Hippocampal formation (tissue), 2 donors: Measurements from ENCODE around the gene GRWD1.

ENCODE experiments used
- DNase-seq, 2 donors: peaks; one replicate each; lab custom pipeline; 2025; lab: John Stamatoyannopoulos, UW

Gene GRWD1

DNA sequence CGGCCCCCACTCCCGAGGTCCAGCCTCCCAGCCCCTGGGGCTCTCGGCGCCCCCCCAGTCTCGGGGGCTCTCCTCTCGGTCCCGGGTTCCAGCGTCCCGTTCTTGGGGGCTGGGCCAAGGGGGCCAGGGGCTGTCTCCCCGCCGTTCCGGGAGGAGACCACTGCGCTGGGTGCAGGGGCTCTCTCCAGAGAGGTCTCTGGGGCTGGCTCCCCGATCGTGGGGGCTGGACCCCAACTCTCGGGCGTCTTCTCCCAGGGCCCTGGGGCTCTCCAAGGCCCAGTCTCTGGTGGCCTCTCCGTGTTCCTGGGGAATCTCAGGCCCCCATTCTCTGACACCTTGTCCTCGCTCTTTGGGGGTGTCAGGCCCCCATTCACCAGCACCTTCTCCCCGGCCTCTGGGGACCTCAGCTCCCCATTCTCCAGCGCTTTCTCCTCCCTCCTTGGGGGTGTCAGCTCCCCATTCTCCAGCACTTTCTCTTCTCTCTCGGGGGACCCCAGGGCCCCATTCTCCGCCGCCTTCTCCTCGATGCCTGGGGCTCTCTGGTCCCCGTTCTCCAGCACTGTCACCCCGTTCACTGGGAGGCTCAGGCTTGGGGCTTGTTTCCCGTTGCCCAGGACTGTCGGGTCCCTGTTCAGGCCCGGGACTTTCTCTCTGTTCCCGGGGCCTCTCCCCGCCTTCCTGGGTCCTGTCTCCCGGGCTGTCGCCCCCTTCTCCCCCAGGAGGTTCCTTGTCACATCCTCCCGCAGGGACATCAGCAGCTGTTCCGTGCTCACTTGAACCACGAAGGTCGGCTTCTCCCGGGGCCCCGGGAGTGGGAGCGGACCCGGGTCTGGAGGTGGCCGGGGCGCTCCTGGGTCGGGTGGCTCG is 52.2 kb downstream of the GRWD1 start:
- DNase-seq, result no peak

DNA sequence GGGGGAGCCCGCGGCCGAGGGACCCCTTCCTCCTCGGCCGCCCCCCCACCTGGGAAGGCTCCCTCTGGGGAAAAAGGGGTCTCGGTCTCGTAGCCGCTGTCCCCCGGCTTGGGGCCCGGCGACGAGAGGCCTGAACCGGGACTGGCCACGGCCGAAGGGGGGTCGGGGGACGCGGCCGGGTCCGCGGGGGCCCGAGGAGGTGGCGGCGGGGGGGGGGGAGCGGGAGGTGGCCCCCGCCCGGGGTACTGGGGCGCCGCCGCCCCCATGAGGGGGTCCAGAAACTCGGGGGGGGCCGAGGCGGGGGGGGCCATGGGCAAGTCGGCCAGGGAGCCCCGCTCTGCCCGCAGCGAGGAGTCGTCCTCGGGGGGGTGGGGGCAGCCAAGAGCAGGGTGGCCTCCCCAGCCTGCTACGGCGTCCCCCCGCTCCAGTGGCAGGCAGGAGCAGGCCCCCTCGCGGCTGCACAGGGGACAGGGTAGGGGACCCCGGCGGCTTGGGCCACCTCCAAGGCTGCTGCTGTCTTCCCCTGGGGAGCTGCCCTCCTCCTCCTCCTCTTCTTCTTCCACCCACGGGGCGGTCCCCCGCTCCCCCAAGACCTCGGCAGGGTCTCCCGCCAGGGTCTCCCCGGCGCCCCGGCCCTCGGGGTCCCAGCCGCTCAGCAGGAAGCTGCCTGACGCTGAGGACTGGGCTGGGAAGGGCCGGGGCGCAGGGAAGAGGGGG is 53.0 kb downstream of the GRWD1 start:
- no peak for DNase-seq

DNA sequence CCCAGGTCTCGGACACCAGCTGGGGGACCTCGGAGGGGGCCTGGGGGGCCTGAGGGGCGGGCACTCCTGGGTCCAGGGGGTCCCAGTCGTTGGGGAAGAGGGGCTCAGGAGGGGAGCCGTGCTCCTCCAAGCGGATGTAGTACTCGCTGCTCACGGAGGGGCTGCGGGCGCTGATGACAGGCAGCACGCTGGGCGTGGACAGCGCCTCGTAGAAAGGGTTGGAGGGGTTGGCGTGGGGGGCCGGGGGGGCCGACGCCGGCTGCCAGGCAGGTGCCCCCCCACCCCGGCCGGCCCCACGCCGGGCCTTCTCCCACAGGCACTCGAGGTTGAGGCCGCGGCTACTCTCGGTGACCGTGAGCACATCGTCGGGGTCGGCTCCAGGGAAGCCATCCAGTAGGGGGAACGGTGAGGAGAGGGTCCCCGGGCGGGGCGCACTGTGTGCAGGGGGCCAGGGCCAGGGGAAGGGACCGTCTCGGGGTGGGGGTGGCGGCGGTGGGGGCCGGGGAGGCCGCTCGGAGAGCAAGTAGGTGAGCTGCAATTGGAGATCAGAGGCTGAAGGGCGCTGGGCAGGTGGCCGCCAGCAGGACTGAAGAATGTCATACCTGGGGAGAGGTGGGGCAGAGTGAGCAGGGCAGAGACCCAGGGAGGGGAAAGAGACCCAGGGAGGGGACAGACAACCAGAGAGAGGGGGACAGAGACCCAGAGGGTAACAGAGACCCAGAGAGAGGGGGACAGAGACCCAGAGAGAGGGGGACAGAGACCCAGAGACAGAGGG is 53.7 kb downstream of the GRWD1 start:
- DNase-seq, result no peak

DNA sequence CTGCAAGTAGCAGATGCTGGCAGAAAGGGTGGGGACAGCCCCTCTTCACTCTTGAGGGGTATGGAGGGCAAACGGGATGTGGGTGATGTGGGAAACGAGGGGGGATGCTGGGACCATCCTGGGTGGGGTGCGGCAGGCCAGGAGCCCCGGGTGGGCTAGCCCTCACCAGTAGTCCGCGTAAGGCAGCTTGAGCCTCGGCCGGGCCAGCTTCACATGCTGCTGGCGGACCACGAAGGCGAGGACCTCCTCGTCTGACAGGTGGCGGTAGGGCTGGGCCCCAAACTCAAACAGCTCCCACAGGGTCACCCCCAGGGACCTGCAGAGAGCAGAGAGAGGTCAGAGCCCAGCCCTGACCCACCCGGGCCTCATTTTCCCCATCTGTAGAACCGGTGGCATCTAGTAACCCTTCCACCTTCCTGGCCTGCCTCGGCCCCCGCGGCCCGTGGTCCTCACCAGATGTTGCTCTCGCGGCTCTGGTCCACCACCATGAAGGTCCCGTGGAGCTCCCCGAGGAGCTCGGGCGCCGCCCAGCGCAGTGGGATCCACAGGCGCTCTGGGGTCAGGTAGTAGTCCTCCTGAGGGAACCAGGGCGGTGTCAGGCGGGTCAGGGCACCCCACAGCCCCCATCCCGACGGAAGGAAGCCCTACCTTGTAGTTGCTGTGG is 55.2 kb downstream of the GRWD1 start:
- no peak for DNase-seq

DNA sequence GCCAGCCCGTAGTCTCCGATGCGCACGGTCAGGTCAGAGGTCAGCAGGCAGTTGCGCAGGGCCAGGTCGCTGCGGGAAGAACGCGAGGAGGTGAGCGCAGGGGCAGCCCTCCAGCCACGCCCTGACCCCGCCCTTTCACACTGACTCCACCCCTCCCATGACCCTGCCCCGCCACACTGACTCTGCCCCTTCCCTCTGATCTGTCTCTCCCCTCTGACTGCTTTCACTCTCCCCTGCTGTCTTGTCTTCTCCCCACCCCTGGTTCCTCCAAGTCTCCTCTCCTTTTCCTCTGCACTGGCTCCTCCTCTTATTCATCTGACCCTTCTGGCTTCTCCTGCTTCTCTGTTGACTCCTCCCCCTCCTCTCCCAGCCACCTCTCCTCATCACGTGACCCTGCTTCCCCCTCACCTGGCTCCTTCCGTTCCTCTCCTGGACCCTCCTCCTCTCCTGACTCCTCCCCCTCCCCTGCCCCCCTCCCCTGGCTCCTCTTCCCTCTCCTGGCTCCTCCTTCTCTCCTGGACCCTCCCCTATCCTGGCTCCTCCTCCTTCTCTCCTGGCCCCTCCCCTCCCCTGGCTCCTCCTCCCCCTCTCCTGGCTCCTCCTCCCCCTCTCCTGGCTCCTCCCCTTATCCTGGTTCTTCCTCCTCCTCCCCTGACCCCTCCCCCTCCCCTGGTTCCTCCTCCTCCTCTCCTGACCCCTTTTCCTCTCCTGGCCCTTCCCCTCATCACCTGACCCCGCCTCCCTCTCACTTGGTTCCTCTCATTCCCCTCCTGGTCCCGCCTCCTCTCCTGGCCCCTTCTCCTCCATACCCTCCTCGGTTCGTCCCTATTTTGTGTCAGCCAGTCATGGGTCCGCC is 55.9 kb downstream of the GRWD1 start:
- DNase-seq, result peak in 1 of 2 donors; percentile 25

DNA sequence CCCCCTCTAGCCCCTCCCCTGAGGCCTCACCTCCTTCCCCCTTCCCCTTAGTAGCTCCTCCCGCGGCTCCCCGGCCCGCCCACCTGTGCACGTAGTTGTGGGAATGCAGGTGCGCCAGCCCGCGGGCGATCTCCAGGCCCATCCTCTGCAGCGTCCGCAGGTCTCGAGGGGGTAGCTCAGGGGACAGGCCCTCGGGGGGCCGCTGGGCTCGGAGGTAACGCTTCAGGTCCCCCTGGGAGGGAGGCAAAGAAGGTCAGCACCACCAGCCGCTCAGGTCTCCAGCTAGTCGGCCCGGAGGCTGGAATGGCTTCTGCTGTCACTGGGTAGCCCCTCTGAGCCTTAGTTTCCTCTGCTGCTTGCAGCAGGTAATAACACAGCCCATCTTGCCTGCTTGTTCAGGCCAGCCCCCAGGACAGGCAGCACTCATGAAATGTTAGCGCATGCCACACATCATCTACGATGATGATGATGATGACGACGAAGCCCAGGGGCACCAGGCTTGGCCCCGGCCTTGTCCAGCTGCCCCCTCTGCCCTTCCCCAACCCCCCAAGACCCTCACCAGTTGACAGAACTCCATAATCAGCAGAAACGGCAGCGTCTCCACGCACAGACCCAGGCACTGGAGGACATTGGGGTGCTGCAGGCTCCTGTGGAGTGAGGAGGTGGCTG is 56.7 kb downstream of the GRWD1 start:
- no peak for DNase-seq

DNA sequence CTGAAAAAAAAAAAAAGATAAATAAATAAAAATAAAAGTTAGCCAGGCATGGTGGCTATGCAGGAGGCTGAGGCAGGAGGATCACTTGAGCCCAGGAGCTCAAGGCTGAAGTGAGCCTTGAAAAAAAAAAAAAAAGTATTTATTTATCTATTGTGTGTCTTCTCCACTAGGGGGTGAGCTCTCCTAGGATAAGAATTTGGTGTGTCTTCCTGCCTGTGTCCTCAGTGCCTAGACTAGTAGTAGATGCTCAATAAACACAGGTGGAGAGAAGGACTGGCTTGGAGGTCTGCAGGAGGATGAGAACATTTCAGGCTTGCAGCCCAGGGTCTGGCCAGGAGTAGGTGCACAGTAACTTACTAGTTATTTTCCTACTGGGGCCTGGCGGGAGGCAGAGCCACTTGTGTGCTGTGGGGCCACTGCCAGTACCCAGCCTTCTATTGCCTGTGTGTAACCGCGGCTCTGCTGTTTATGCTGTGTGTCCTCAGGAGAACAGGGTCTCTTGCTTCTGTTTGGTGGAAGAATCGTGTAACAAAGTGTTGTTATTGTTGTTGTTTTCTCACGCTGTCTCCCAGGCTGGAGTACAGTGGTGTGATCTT is 60.5 kb downstream of the GRWD1 start:
- no peak for DNase-seq
